ENCODE results near the gene KASH5.

KASH5 gene

GRCh38 chr19:49462492-49462891, 74.4 kb downstream of the KASH5 start:
- no peak for DNase-seq

GRCh38 chr19:49463960-49464740, 76.1 kb downstream of the KASH5 start:
- DNase-seq: no peak

GRCh38 chr19:49465371-49465770, 77.3 kb downstream of the KASH5 start:
- DNase-seq: no peak

Data from NCI-H1105 (cell line).